ENCODE measurements around the gene EYA2. TPM values are rescaled to one million over a fixed set of nuclear protein-coding genes. Genes with fewer than 3 reads are reported as not detected.
A peak's percentile ranks its signal among the peaks of the same experiment; 100 is the strongest.

EYA2 gene
- total RNA-seq, 1 donor from 2014 or later, result 8.1 TPM

DNA sequence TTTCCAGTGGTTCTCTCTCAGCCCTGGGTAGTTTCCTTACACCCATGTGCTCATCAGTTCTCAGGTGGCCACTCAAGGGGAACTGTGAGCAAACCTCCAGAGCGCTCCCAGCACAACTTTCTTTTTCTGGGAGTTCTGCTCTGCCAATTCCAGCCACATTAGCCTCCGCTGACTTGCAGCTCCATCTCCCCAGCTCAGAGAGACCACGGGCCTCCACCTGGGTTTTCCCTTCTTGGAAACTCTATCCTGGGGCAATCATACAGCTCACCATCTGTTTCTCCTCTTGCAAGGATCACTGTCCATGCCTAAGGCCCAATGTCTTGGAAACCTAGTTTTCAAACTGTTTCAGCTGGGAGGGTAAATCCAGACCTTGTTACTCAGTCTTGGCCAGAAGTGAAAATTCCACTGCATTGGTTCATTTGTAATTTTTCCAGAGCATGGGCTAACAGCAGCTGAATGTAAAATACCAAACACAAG, 129.9 kb downstream of the EYA2 start:
- H3K4me3 ChIP-seq, result no peak overlapping the region
- peak overlapping the region; percentile 51 for H3K27ac ChIP-seq
- intact Hi-C loops (cut with DNase I), result no loop called here
- DNase-seq (ENCODE audit: extremely low spot score in 2 of 2), result no peak
- H3K9me3 ChIP-seq, result no peaks in the 10 kb centered on the region
- peaks cover 18% of the 10 kb centered on the region for H3K4me1 ChIP-seq
- no peaks in the 10 kb centered on the region for H3K27me3 ChIP-seq
- TF ChIP-seq POLR2AphosphoS5 (IDR thresholded peaks at IDR 0.05; ENCODE audit: insufficient read depth in 1 of 2, low read depth in 1 of 2), result no peak
- H3K36me3 ChIP-seq, result no peaks in the 10 kb centered on the region

DNA sequence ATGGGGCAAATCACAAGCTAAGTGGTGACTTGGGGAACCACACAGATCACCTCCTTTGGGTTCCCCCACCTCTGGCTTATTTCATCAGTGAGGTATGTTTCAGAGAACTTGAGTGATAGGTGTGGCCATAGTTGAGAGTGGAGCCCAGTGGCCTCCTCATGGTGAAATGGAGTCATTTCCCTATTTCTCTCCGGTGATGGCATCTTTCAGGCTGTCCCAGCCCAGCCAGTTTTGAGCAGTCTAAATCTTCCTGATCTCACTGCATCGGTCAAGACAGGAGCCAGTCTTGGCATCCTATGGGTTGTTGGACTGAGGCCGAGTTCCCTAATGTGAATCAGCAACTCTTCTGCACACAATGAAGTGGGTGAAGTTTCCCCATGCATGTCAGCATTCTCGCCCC, 132.4 kb downstream of the EYA2 start:
- H3K27me3 ChIP-seq, result no peaks in the 10 kb centered on the region
- no peak overlapping the region for H3K4me3 ChIP-seq
- H3K27ac ChIP-seq, result no peak overlapping the region
- no peak for DNase-seq (ENCODE audit: extremely low spot score in 2 of 2)
- peaks cover 9% of the 10 kb centered on the region for H3K4me1 ChIP-seq
- no peaks in the 10 kb centered on the region for H3K9me3 ChIP-seq
- H3K36me3 ChIP-seq, result no peaks in the 10 kb centered on the region
- intact Hi-C loops (cut with DNase I), result no loop called here
- TF ChIP-seq POLR2A (IDR thresholded peaks at IDR 0.05), result no peak
- TF ChIP-seq, protein P1, sequence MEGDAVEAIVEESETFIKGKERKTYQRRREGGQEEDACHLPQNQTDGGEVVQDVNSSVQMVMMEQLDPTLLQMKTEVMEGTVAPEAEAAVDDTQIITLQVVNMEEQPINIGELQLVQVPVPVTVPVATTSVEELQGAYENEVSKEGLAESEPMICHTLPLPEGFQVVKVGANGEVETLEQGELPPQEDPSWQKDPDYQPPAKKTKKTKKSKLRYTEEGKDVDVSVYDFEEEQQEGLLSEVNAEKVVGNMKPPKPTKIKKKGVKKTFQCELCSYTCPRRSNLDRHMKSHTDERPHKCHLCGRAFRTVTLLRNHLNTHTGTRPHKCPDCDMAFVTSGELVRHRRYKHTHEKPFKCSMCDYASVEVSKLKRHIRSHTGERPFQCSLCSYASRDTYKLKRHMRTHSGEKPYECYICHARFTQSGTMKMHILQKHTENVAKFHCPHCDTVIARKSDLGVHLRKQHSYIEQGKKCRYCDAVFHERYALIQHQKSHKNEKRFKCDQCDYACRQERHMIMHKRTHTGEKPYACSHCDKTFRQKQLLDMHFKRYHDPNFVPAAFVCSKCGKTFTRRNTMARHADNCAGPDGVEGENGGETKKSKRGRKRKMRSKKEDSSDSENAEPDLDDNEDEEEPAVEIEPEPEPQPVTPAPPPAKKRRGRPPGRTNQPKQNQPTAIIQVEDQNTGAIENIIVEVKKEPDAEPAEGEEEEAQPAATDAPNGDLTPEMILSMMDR (IDR thresholded peaks at IDR 0.05), result no peak
- TF ChIP-seq POLR2AphosphoS5 (IDR thresholded peaks at IDR 0.05; ENCODE audit: insufficient read depth in 1 of 2, low read depth in 1 of 2), result no peak

- Histone ChIP-seq H3K27ac (no peak overlapping the region), H3K36me3 (no peaks in the 10 kb centered on the region), H3K9me3 (no peaks in the 10 kb centered on the region), H3K27me3 (no peaks in the 10 kb centered on the region), H3K4me3 (no peak overlapping the region), H3K4me1 (peaks cover 9% of the 10 kb centered on the region)
- DNase-seq (ENCODE audit: extremely low spot score in 2 of 2), result no peak
- TF ChIP-seq POLR2A (IDR thresholded peaks at IDR 0.05) (no peak), POLR2AphosphoS5 (IDR thresholded peaks at IDR 0.05; ENCODE audit: insufficient read depth in 1 of 2, low read depth in 1 of 2) (no peak)
- TF ChIP-seq, protein P1 (IDR thresholded peaks at IDR 0.05), result no peak
- intact Hi-C loops (cut with DNase I), result no loop called here
Observed at GRCh38 chr20:47027456-47027855, 132.8 kb downstream of the EYA2 start.

DNA sequence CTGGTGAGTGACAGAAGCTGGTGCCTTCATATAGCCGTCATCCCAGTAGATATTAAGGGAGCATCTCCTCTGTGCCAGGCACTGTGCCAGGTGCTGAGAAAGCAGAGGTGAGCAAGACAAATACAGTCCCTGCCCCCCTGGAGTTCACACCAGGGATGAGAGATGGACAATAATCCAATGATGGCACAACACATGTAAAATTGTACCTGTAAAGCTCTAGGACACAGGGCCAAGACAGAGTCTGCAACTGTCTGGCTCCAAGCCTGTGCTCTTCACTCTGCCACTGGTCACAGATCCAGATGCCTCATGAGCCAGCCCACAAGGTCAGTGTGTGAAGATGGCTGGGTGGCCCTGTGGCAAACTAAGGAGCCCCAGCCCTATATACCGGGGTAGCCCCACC, 133.8 kb downstream of the EYA2 start:
- H3K9me3 ChIP-seq, result no peaks in the 10 kb centered on the region
- H3K27me3 ChIP-seq, result no peaks in the 10 kb centered on the region
- intact Hi-C loops (cut with DNase I), result no loop called here
- H3K36me3 ChIP-seq, result no peaks in the 10 kb centered on the region
- no peak for TF ChIP-seq POLR2A (IDR thresholded peaks at IDR 0.05)
- peaks cover 9% of the 10 kb centered on the region for H3K4me1 ChIP-seq
- no peak overlapping the region for H3K27ac ChIP-seq
- H3K4me3 ChIP-seq, result no peak overlapping the region
- no peak for DNase-seq (ENCODE audit: extremely low spot score in 2 of 2)

- Histone ChIP-seq H3K4me1 (peaks cover 3% of the 10 kb centered on the region), H3K36me3 (no peaks in the 10 kb centered on the region), H3K4me3 (no peak overlapping the region), H3K27me3 (no peaks in the 10 kb centered on the region), H3K9me3 (no peaks in the 10 kb centered on the region), H3K27ac (no peak overlapping the region)
- DNase-seq (ENCODE audit: extremely low spot score in 2 of 2), result no peak
- TF ChIP-seq, protein P1 (IDR thresholded peaks at IDR 0.05), result no peak
- no peak for TF ChIP-seq POLR2A (IDR thresholded peaks at IDR 0.05)
- intact Hi-C loops (cut with DNase I), result no loop called here
Observed at GRCh38 chr20:47029845-47030244, 135.2 kb downstream of the EYA2 start.

GRCh38 chr20:47030271-47030810, 135.7 kb downstream of the EYA2 start:
- H3K9me3 ChIP-seq, result no peaks in the 10 kb centered on the region
- no peak for DNase-seq (ENCODE audit: extremely low spot score in 2 of 2)
- H3K27ac ChIP-seq, result no peak overlapping the region
- no peaks in the 10 kb centered on the region for H3K4me1 ChIP-seq
- no peaks in the 10 kb centered on the region for H3K36me3 ChIP-seq
- TF ChIP-seq POLR2A (IDR thresholded peaks at IDR 0.05) (no peak), POLR2AphosphoS5 (IDR thresholded peaks at IDR 0.05; ENCODE audit: insufficient read depth in 1 of 2, low read depth in 1 of 2) (no peak)
- TF ChIP-seq, protein P1 (IDR thresholded peaks at IDR 0.05), result no peak
- no peak overlapping the region for H3K4me3 ChIP-seq
- intact Hi-C loops (cut with DNase I), result no loop called here
- H3K27me3 ChIP-seq, result no peaks in the 10 kb centered on the region
